ENCODE data around the gene IGFBP5. TPM values are rescaled to one million over a fixed set of nuclear protein-coding genes. Genes with fewer than 3 reads are reported as not detected.

Gene IGFBP5
- total and polyA plus RNA-seq, 2 of the 8 experiments (the other 6 are each of a cell fraction or from before 2014, with no cell fraction given) = 2.2 to 2.5 TPM

GRCh38 chr2:216698895-216699294 lies 3.5 kb upstream of the IGFBP5 start (continued):
- TF ChIP-seq SIN3A (conservative IDR thresholded peaks at IDR 0.05 in 1 of 2, IDR thresholded peaks at IDR 0.05 in 1 of 2; ENCODE audit: low read depth in 1 of 2, low read length in 2 of 2) (no peak), MAFK (IDR thresholded peaks at IDR 0.05; ENCODE audit: low read depth, low read length) (no peak), TAF7 (optimal IDR thresholded peaks at IDR 0.05; ENCODE audit: borderline replicate concordance, low read depth, low read length) (no peak), KDM5A (IDR thresholded peaks at IDR 0.05; ENCODE audit: low read length) (no peak)

Data from H1 (cell line).